Measurements from ENCODE around the gene SYNE1.

GRCh38 chr6:152164957-152165356 is 472.2 kb downstream of the SYNE1 start:
- no peak for TF ChIP-seq CTCF (conservative IDR thresholded peaks at IDR 0.05)
- no peak for TF ChIP-seq ZFX (IDR thresholded peaks at IDR 0.05)

All from C4-2B (cell line).